HEK293 (cell line): ENCODE measurements around the gene OR1M1.

Source experiments
- CTCF ChIA-PET: fragments of 350-600 bp; formaldehyde crosslinking; extraction: SDS; loops from one replicate; lab custom pipeline; 2021; ENCODE audit warnings: antibody characterized with exemption; lab: Yijun Ruan, JAX
- POLR2A ChIA-PET: fragments of 300-600 bp; formaldehyde crosslinking; extraction: SDS; loops from one replicate; lab custom pipeline; 2020; ENCODE audit warnings: antibody characterized with exemption, inconsistent platforms; lab: Yijun Ruan, JAX
- H3K27ac ChIP-seq: fragments of 200-500 bp; sonication (Bioruptor generic); 2 replicates; pipeline ENCODE4 v1.5.1; 2014; ENCODE audit warnings: low read depth, low read length, control low read depth, inconsistent platforms; ENCODE audit errors: extremely low read depth
- H3K36me3 ChIP-seq, 2 experiments: fragments of 200-500 bp in 1 of 2; sonication (Bioruptor generic) in 1 of 2; 1 replicate in 1 of 2; 2 replicates in 1 of 2; pipeline ENCODE4 v1.5.1; 2014 to 2017; ENCODE audit warnings: inconsistent platforms in 2 of 2, low read length in 2 of 2; ENCODE audit not compliant: control insufficient read depth in 2 of 2, insufficient read depth in 1 of 2
- H3K4me1 ChIP-seq: fragments of 200-500 bp; sonication (Bioruptor generic); 2 replicates; pipeline ENCODE4 v1.5.1; 2014; ENCODE audit warnings: mild to moderate bottlenecking, low read length, inconsistent platforms; ENCODE audit not compliant: control insufficient read depth, insufficient read depth
- H3K4me3 ChIP-seq: 2 replicates; pipeline ENCODE4 v1.5.1; 2011; ENCODE audit warnings: low read depth, mild to moderate bottlenecking, control low read depth, low read length, moderate library complexity
- H3K9me3 ChIP-seq: fragments of 200-500 bp; sonication (Bioruptor generic); 2 replicates; pipeline ENCODE4 v1.5.1; 2014; ENCODE audit warnings: low read depth, low read length, inconsistent platforms; ENCODE audit not compliant: control insufficient read depth, insufficient read depth
- KLF10 ChIP-seq: fragments of 450-650 bp; IDR thresholded peaks from 2 replicates; pipeline ENCODE4 v1.5.1; 2018; ENCODE audit warnings: missing biosample characterization, mild to moderate bottlenecking, missing genetic modification characterization
- REPIN1 ChIP-seq: fragments of 450-650 bp; formaldehyde crosslinking; IDR thresholded peaks from 2 replicates; pipeline ENCODE4 v1.5.1; 2017; ENCODE audit warnings: missing biosample characterization, missing genetic modification characterization, low read depth
- ZBTB1 ChIP-seq: fragments of 450-650 bp; formaldehyde crosslinking; IDR thresholded peaks from 2 replicates; pipeline ENCODE4 v1.5.1; 2016; ENCODE audit warnings: missing biosample characterization, missing genetic modification characterization
- ZBTB11 ChIP-seq: fragments of 450-650 bp; formaldehyde crosslinking; conservative IDR thresholded peaks from 2 replicates; pipeline ENCODE4 v1.5.1; 2016; ENCODE audit warnings: low read depth, missing biosample characterization, missing genetic modification characterization
- ZBTB7A ChIP-seq: fragments of 450-650 bp; formaldehyde crosslinking; IDR thresholded peaks from 2 replicates; pipeline ENCODE4 v1.5.1; 2016; ENCODE audit warnings: low read depth, missing biosample characterization, missing genetic modification characterization
- ZBTB8A ChIP-seq: fragments of 450-650 bp; formaldehyde crosslinking; IDR thresholded peaks from 2 replicates; pipeline ENCODE4 v1.5.1; 2016; ENCODE audit warnings: missing biosample characterization, missing genetic modification characterization
- ZNF148 ChIP-seq: fragments of 450-650 bp; formaldehyde crosslinking; IDR thresholded peaks from 2 replicates; pipeline ENCODE4 v1.5.0; 2017; ENCODE audit warnings: missing biosample characterization, missing genetic modification characterization, borderline replicate concordance
- ZNF266 ChIP-seq: fragments of 450-650 bp; formaldehyde crosslinking; IDR thresholded peaks from 2 replicates; pipeline ENCODE4 v1.5.1; 2016; ENCODE audit warnings: missing biosample characterization, missing genetic modification characterization, low read depth
- ZNF394 ChIP-seq: fragments of 450-650 bp; formaldehyde crosslinking; IDR thresholded peaks from 2 replicates; pipeline ENCODE4 v1.5.1; 2016; ENCODE audit warnings: missing biosample characterization, missing genetic modification characterization, mild to moderate bottlenecking, moderate library complexity, borderline replicate concordance
- ZNF426 ChIP-seq: fragments of 450-650 bp; formaldehyde crosslinking; IDR thresholded peaks from 2 replicates; pipeline ENCODE4 v1.5.1; 2017; ENCODE audit warnings: missing biosample characterization, missing genetic modification characterization, mild to moderate bottlenecking, inconsistent platforms, moderate library complexity
- ZNF518A ChIP-seq: fragments of 450-650 bp; formaldehyde crosslinking; conservative IDR thresholded peaks from 2 replicates; pipeline ENCODE4 v1.5.1; 2016; ENCODE audit warnings: low read depth, missing biosample characterization, missing genetic modification characterization
- ZNF555 ChIP-seq: fragments of 450-650 bp; formaldehyde crosslinking; conservative IDR thresholded peaks from 2 replicates; pipeline ENCODE4 v1.5.1; 2017; ENCODE audit warnings: missing biosample characterization, mild to moderate bottlenecking, missing genetic modification characterization, inconsistent platforms
- ZNF558 ChIP-seq: fragments of 450-650 bp; formaldehyde crosslinking; IDR thresholded peaks from 2 replicates; pipeline ENCODE4 v1.5.1; 2016; ENCODE audit warnings: missing biosample characterization, missing genetic modification characterization
- ZNF580 ChIP-seq: fragments of 450-650 bp; formaldehyde crosslinking; IDR thresholded peaks from 2 replicates; pipeline ENCODE4 v1.5.1; 2016; ENCODE audit warnings: missing biosample characterization, missing genetic modification characterization
- ZNF623 ChIP-seq: fragments of 450-650 bp; formaldehyde crosslinking; IDR thresholded peaks from 2 replicates; pipeline ENCODE4 v1.5.1; 2016; ENCODE audit warnings: missing biosample characterization, missing genetic modification characterization
- ZNF654 ChIP-seq: fragments of 450-650 bp; formaldehyde crosslinking; IDR thresholded peaks from 2 replicates; pipeline ENCODE4 v1.5.1; 2016; ENCODE audit warnings: low read depth, missing biosample characterization, missing genetic modification characterization
- ZSCAN18 ChIP-seq: fragments of 450-650 bp; formaldehyde crosslinking; IDR thresholded peaks from 2 replicates; pipeline ENCODE4 v1.5.1; 2016; ENCODE audit warnings: missing biosample characterization, missing genetic modification characterization

OR1M1 gene

GRCh38 chr19:9057505-9058258 is 29.2 kb upstream of the OR1M1 start:
- TF ChIP-seq REPIN1 (tag by site-specific recombination) (no peak), ZBTB8A (tag by site-specific recombination) (0 out of 2 replicates have a peak, but pooled peaks have one; percentile 41), ZNF266 (tag by site-specific recombination) (peak; percentile 43; the same call in 1 of the 2 replicates), ZNF558 (peak; percentile 29; the same call in 1 of the 2 replicates), ZNF654 (tag by site-specific recombination) (0 out of 2 replicates have a peak, but pooled peaks have one; percentile 6), ZSCAN18 (no peak), ZBTB11 (peak; percentile 50; the same call in 1 of the 2 replicates), ZNF580 (tag by site-specific recombination) (no peak), ZNF518A (peak; percentile 70), ZNF426 (tag by site-specific recombination) (peak; percentile 60), ZBTB1 (tag by site-specific recombination) (0 out of 2 replicates have a peak, but pooled peaks have one; percentile 31), KLF10 (tag by site-specific recombination) (no peak), ZNF148 (tag by site-specific recombination) (no peak), ZNF394 (tag by site-specific recombination) (peak; percentile 77; the same call in 1 of the 2 replicates), ZNF555 (tag by site-specific recombination) (peak; percentile 58), ZBTB7A (tag by site-specific recombination) (no peak), ZNF623 (tag by site-specific recombination) (peak; percentile 84)
- no peaks in the 10 kb centered on the region for H3K36me3 ChIP-seq
- H3K9me3 ChIP-seq: no peaks in the 10 kb centered on the region
- ChIA-PET CTCF (interaction anchor here (1.1 kb wide), 1 partner anchor 479 kb away, joined by 6 read pairs; no protein-coding TSS in a partner anchor), POLR2A (interaction anchor here (0.6 to 0.7 kb wide), 2 partner anchors 74 to 1358 kb away, joined by 3 read pairs; no protein-coding TSS in a partner anchor)
- no peak overlapping the region for H3K4me3 ChIP-seq
- no peak overlapping the region for H3K27ac ChIP-seq
- H3K4me1 ChIP-seq: no peaks in the 10 kb centered on the region
